Body of pancreas (tissue), 4 donors: ENCODE data around the gene SIPA1L3. TPM values are rescaled to one million over a fixed set of nuclear protein-coding genes. Genes with fewer than 3 reads are reported as not detected.

ENCODE experiments used
- ATAC-seq: fragments of 150-250 bp; one replicate; pipeline ENCODE4 v1.9.1; 2016
- DNase-seq, 4 donors: peaks; one replicate each; pipeline ENCODE4 v3.0.0-alpha.2; 2019
- H3K27ac ChIP-seq, 4 donors: fragments of 200-600 bp; sonication (generic); 1 replicate in 3 of 4; 2 replicates in 1 of 4; pipeline versions ENCODE4 v1.5.1 to v1.6.1; 2016 to 2019; ENCODE audit warnings: mild to moderate bottlenecking in 1 of 4, mixed read lengths in 1 of 4, moderate library complexity in 1 of 4
- H3K27me3 ChIP-seq, 2 donors: fragments of 200-600 bp; sonication (generic); one replicate each; pipeline ENCODE4 v1.6.0; 2016; ENCODE audit warnings: mild to moderate bottlenecking in 1 of 2
- H3K36me3 ChIP-seq, 2 donors: fragments of 200-600 bp; sonication (generic); replicated peaks in 1 of 2; 2 replicates each; pipeline ENCODE4 v1.5.1; 2016; ENCODE audit warnings: low read depth in 2 of 2; ENCODE audit not compliant: insufficient read depth in 1 of 2
- H3K4me1 ChIP-seq: fragments of 200-600 bp; sonication (generic); one replicate; pipeline ENCODE4 v1.6.0; 2016
- H3K4me3 ChIP-seq, 2 donors: fragments of 200-600 bp; sonication (generic); 1 replicate in 1 of 2; 2 replicates in 1 of 2; pipeline ENCODE4 v1.5.1; 2016 to 2019
- H3K9me3 ChIP-seq, 3 donors: fragments of 200-600 bp; sonication (generic); 1 replicate in 2 of 3; 2 replicates in 1 of 3; pipeline ENCODE4 v1.5.1; 2016
- POLR2A ChIP-seq, 3 donors: fragments of 450-650 bp; IDR thresholded peaks; one replicate each; pipeline ENCODE4 v1.6.1; 2016; ENCODE audit warnings: antibody characterized with exemption in 3 of 3, mild to moderate bottlenecking in 2 of 3
- WGBS, 2 donors: methylation state at CpG; one replicate each; pipeline ENCODE4 v1.1.5; 2017; 5-methylcytosine and 5-hydroxymethylcytosine counted together
- intact Hi-C: fragments of 100-400 bp; cut with DNase I; formaldehyde crosslinking; loops from one replicate; pipeline ENCODE4 v1.15.1; 2023
- total RNA-seq, 2 donors: library from RNA; depleted of rRNA; stranded (reverse); fragments of >200 nt; gene quantifications; one replicate each; pipeline ENCODE4 v1.1.0, GENCODE V29; 2016
- TF ChIP-seq, protein P1 (sequence below), 7 experiments: fragments of 450-650 bp in 4 of 7; fragments of 200-600 bp in 3 of 7; sonication (generic) in 3 of 7; IDR thresholded peaks; one replicate each; pipeline ENCODE4 v1.5.1; 2016 to 2019; ENCODE audit warnings: antibody characterized with exemption in 7 of 7

The SIPA1L3 gene
- total RNA-seq, 2 donors from 2014 or later, result 41.5 to 62.0 TPM

DNA sequence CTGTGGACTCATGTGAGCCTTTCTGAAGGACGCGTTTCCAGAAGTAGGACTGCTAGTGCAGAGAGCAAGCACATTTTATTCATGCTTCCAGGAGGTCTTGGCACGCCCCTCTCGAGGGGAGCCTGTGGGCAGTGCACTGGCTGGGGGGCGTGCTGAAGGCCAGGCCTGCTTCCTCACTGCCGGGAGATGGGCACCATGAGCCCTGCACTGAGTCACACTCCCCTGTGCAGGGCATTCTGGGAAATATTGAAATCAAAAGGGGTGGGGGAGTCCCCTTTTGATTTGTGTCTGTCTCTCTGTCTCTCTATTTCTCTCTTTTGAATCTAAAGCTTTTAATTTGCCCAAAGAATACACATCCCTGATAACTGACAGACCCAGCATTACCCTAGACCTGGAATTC is 283.1 kb downstream of the SIPA1L3 start:
- TF ChIP-seq POLR2A (IDR thresholded peaks at IDR 0.05), result no peak
- TF ChIP-seq, protein P1, sequence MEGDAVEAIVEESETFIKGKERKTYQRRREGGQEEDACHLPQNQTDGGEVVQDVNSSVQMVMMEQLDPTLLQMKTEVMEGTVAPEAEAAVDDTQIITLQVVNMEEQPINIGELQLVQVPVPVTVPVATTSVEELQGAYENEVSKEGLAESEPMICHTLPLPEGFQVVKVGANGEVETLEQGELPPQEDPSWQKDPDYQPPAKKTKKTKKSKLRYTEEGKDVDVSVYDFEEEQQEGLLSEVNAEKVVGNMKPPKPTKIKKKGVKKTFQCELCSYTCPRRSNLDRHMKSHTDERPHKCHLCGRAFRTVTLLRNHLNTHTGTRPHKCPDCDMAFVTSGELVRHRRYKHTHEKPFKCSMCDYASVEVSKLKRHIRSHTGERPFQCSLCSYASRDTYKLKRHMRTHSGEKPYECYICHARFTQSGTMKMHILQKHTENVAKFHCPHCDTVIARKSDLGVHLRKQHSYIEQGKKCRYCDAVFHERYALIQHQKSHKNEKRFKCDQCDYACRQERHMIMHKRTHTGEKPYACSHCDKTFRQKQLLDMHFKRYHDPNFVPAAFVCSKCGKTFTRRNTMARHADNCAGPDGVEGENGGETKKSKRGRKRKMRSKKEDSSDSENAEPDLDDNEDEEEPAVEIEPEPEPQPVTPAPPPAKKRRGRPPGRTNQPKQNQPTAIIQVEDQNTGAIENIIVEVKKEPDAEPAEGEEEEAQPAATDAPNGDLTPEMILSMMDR (IDR thresholded peaks at IDR 0.05), result no peak

DNA sequence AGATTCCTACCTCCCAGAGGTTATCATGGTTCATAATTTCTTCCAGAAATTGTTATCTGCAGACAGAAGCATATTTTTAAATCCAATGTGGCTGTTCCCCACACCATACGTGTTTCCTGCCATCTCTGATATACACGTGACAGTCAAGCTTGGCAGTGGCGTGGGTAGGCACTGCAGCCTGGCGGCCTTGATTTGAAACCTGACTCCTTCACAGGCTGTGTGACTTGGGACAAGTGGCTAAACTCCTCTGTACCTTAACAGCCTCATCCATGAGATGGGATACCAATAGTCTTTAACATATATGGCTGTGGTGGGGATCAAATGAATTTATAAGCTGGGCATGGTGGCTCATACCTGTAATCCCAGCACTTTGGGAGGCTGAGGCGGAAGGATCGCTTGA is 283.8 kb downstream of the SIPA1L3 start:
- ATAC-seq (no peak), DNase-seq (no peak)
- intact Hi-C loops, result no loop called here
- Histone ChIP-seq H3K4me3 (no peak overlapping the region), H3K27ac (no peak overlapping the region), H3K27me3 (no peaks in the 10 kb centered on the region), H3K36me3 (no peaks in the 10 kb centered on the region), H3K9me3 (no peaks in the 10 kb centered on the region), H3K4me1 (no peaks in the 10 kb centered on the region)
- 84% methylated on average over 4 to 6 of the region's 6 CpGs for WGBS, 2 donors
- TF ChIP-seq, protein P1 (IDR thresholded peaks at IDR 0.05), result no peak
- no peak for TF ChIP-seq POLR2A (IDR thresholded peaks at IDR 0.05)

More for the DNA sequence above, 283.1 kb downstream of the SIPA1L3 start:
- no peaks in the 10 kb centered on the region for H3K27me3 ChIP-seq
- WGBS, 2 donors, result 17 to 75% methylated on average over 1 to 6 of the region's 6 CpGs
- no peak overlapping the region for H3K4me3 ChIP-seq
- H3K9me3 ChIP-seq, result no peaks in the 10 kb centered on the region
- H3K36me3 ChIP-seq, result no peaks in the 10 kb centered on the region
- DNase-seq, result no peak
- H3K4me1 ChIP-seq, result no peaks in the 10 kb centered on the region
- no peak overlapping the region for H3K27ac ChIP-seq
- intact Hi-C loops, result no loop called here
- no peak for ATAC-seq

DNA sequence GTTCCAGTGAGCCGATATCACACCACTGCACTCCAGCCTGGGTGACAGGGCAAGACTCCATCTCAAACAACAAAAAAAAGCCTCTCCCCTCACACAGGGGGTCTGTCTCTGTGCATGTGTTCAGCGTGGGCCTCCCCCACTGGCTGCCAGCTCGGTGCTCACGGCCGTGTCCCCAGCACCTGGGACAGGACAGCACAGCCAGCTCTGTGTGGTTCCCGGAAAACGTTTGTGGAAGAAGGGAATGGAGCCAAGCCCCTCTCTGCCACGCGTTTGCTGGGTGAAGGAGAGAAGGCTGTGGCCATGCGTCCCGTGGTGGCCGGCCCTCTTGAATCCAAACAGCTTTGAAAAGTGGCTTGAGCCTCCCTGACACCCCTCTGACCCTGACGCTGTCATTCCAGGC is 284.7 kb downstream of the SIPA1L3 start:
- no peak for DNase-seq
- Histone ChIP-seq H3K27me3 (no peaks in the 10 kb centered on the region), H3K4me1 (no peaks in the 10 kb centered on the region), H3K36me3 (no peaks in the 10 kb centered on the region), H3K9me3 (no peaks in the 10 kb centered on the region), H3K27ac (no peak overlapping the region), H3K4me3 (no peak overlapping the region)
- WGBS, 2 donors, result 89 to 90% methylated on average over 8 to 13 of the region's 13 CpGs
- TF ChIP-seq, protein P1 (IDR thresholded peaks at IDR 0.05), result no peak
- TF ChIP-seq POLR2A (IDR thresholded peaks at IDR 0.05), result no peak
- intact Hi-C loops, result no loop called here
- no peak for ATAC-seq

DNA sequence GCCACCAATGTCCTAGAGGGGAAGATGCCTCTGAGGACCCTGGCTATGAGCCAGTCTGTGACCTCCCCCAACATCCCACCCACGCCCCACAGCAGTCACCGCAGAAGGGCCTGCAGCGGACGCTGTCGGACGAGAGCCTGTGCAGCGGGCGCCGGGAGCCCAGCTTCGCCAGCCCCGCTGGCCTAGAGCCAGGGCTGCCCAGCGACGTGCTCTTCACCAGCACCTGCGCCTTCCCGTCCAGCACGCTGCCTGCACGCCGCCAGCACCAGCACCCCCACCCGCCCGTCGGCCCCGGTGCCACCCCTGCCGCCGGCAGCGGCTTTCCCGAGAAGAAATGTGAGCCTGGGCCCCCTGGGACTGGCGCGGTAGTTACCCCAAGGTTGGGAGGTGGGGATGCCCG is 286.4 kb downstream of the SIPA1L3 start:
- ATAC-seq (no peak), DNase-seq (peak in 1 of 4 donors; percentile 28)

More for the DNA sequence above, 286.4 kb downstream of the SIPA1L3 start:
- no peak for TF ChIP-seq POLR2A (IDR thresholded peaks at IDR 0.05)
- TF ChIP-seq, protein P1 (IDR thresholded peaks at IDR 0.05), result no peak
- Histone ChIP-seq H3K27me3 (no peaks in the 10 kb centered on the region), H3K4me1 (no peaks in the 10 kb centered on the region), H3K9me3 (no peaks in the 10 kb centered on the region), H3K36me3 (peaks cover 0 to 2% of the 10 kb centered on the region in 2 donors), H3K4me3 (no peak overlapping the region), H3K27ac (no peak overlapping the region)
- intact Hi-C loops, result no loop called here
- WGBS, 2 donors, result 86 to 88% methylated on average over 11 to 29 of the region's 29 CpGs
